HCT116 (cell line): ENCODE results near the gene PDPK1. TPM values are rescaled to one million over a fixed set of nuclear protein-coding genes. Genes with fewer than 3 reads are reported as not detected.

Source experiments
- ATAC-seq: fragments of 200-7000 bp; cut with Tn5 transposase; 2 replicates; pipeline ENCODE4 v1.9.1; 2020; ENCODE audit warnings: mild to moderate bottlenecking, moderate library complexity
- BruUV-seq: library from RNA; stranded (reverse); fragments of 400-500 nt; replicated peaks from 2 replicates; lab custom pipeline; 2021; lab: Mats Ljungman, UMichigan
- CTCF ChIA-PET: fragments of 300-600 bp; sonication (Branson Sonifier 250); formaldehyde crosslinking; loops from one replicate; lab custom pipeline; 2021; ENCODE audit warnings: antibody characterized with exemption; lab: Charles Lee
- POLR2A ChIA-PET: fragments of 300-600, 350-600 bp; sonication (Branson Sonifier 250); formaldehyde crosslinking; loops from one replicate; lab custom pipeline; 2021; ENCODE audit warnings: antibody characterized with exemption; lab: Charles Lee
- RAD21 ChIA-PET, 2 experiments: fragments of 300-600 bp; sonication (Branson Sonifier 250); formaldehyde crosslinking; loops; one replicate each; lab custom pipeline; 2023; ENCODE audit warnings: low total read pairs in 2 of 2; ENCODE audit not compliant: uncharacterized antibody in 2 of 2, unreplicated experiment in 2 of 2, low non-redundant PET in 1 of 2; lab: Charles Lee
- DNase-seq: peaks from one replicate; pipeline ENCODE4 v3.0.0-alpha.2; 2010; ENCODE audit warnings: low read depth, low spot score
- H2AFZ ChIP-seq: fragments of 200-600 bp; shearing (Covaris generic), sonication (generic); 2 replicates; pipeline ENCODE4 v1.6.1; 2017; ENCODE audit warnings: low read depth, mixed run types, mixed read lengths, antibody characterized with exemption, low read length; ENCODE audit not compliant: poor library complexity, severe bottlenecking
- H3K27ac ChIP-seq: 2 replicates; pipeline ENCODE4 v1.5.1; 2012; ENCODE audit warnings: low read depth, low read length
- H3K27me3 ChIP-seq: fragments of 200-600 bp; sonication (generic); 2 replicates; pipeline ENCODE4 v1.6.1; 2016; ENCODE audit warnings: mixed run types, low read length, mixed read lengths; ENCODE audit not compliant: insufficient read depth
- H3K36me3 ChIP-seq, 2 experiments: fragments of 200-500 bp in 1 of 2; fragments of 200-600 bp in 1 of 2; sonication (Bioruptor generic) in 1 of 2; sonication (generic) in 1 of 2; 2 replicates each; pipeline versions ENCODE4 v1.5.1 to v1.6.1; 2014 to 2016; ENCODE audit warnings: low read length in 2 of 2, inconsistent platforms in 1 of 2, mixed read lengths in 1 of 2, mixed run types in 1 of 2; ENCODE audit not compliant: insufficient read depth in 2 of 2, control insufficient read depth in 1 of 2
- H3K4me1 ChIP-seq, 2 experiments: fragments of 200-600 bp in 1 of 2; sonication (generic) in 1 of 2; 2 replicates each; pipeline versions ENCODE4 v1.5.1 to v1.6.1; 2012 to 2017; ENCODE audit warnings: low read length in 2 of 2, inconsistent platforms in 1 of 2, mild to moderate bottlenecking in 1 of 2, mixed read lengths in 1 of 2, mixed run types in 1 of 2, moderate library complexity in 1 of 2; ENCODE audit not compliant: insufficient read depth in 2 of 2, control insufficient read depth in 1 of 2
- H3K4me2 ChIP-seq: fragments of 200-600 bp; sonication (generic); 2 replicates; pipeline ENCODE4 v1.6.1; 2017; ENCODE audit warnings: mixed run types, low read length, mixed read lengths
- H3K4me3 ChIP-seq, 2 experiments: fragments of 200-600 bp in 1 of 2; sonication (generic) in 1 of 2; replicated peaks in 1 of 2; 2 replicates each; pipeline ENCODE4 v1.5.1; 2011 to 2016; ENCODE audit warnings: low read length in 2 of 2, control low read depth in 1 of 2, low read depth in 1 of 2, mild to moderate bottlenecking in 1 of 2, mixed read lengths in 1 of 2, mixed run types in 1 of 2
- H3K79me2 ChIP-seq: fragments of 200-600 bp; sonication (generic); 2 replicates; pipeline ENCODE4 v1.6.1; 2017; ENCODE audit warnings: mild to moderate bottlenecking, mixed run types, low read length, moderate library complexity, mixed read lengths; ENCODE audit not compliant: insufficient read depth
- H3K9ac ChIP-seq: fragments of 200-600 bp; sonication (generic); 2 replicates; pipeline ENCODE4 v1.6.1; 2016; ENCODE audit warnings: low read length, mixed read lengths
- H3K9me2 ChIP-seq: fragments of 200-600 bp; sonication (generic), shearing (Covaris generic); 2 replicates; pipeline ENCODE4 v1.6.1; 2017; ENCODE audit warnings: mixed run types, mild to moderate bottlenecking, moderate library complexity; ENCODE audit not compliant: insufficient read depth
- H3K9me3 ChIP-seq, 2 experiments: fragments of 200-500 bp in 1 of 2; fragments of 200-600 bp in 1 of 2; sonication (Bioruptor generic) in 1 of 2; sonication (generic) in 1 of 2; 2 replicates each; pipeline ENCODE4 v1.6.1; 2014 to 2017; ENCODE audit warnings: low read length in 2 of 2, mixed read lengths in 2 of 2, inconsistent platforms in 1 of 2, low read depth in 1 of 2, mild to moderate bottlenecking in 1 of 2, mixed run types in 1 of 2, moderate library complexity in 1 of 2; ENCODE audit not compliant: control insufficient read depth in 1 of 2, insufficient read depth in 1 of 2
- H4K20me1 ChIP-seq: fragments of 200-600 bp; sonication (generic), shearing (Covaris generic); 2 replicates; pipeline ENCODE4 v1.6.1; 2017; ENCODE audit warnings: mixed run types, mild to moderate bottlenecking, moderate library complexity; ENCODE audit not compliant: insufficient read depth
- ATF3 ChIP-seq: IDR thresholded peaks from 2 replicates; pipeline ENCODE4 v1.6.1; 2012
- CTCF ChIP-seq, 3 experiments: fragments of 200-600 bp in 1 of 3; sonication (generic) in 1 of 3; IDR thresholded peaks in 2 of 3; conservative IDR thresholded peaks in 1 of 3; 2 replicates each; pipeline ENCODE4 v1.5.1; 2012 to 2017; ENCODE audit warnings: low read depth in 2 of 3, low read length in 2 of 3, antibody characterized with exemption in 1 of 3, borderline replicate concordance in 1 of 3, control low read depth in 1 of 3, mild to moderate bottlenecking in 1 of 3, mixed read lengths in 1 of 3, mixed run types in 1 of 3, moderate library complexity in 1 of 3; ENCODE audit not compliant: insufficient read depth in 1 of 3
- ELF1 ChIP-seq: IDR thresholded peaks from 2 replicates; pipeline ENCODE4 v1.6.1; 2012; ENCODE audit warnings: low read depth, borderline replicate concordance
- EZH2phosphoT487 ChIP-seq: fragments of 200-600 bp; IDR thresholded peaks from 2 replicates; pipeline ENCODE4 v1.6.1; 2018; ENCODE audit warnings: antibody characterized with exemption, borderline replicate concordance
- FOSL1 ChIP-seq: IDR thresholded peaks from 2 replicates; pipeline ENCODE4 v1.6.1; 2012; ENCODE audit warnings: low read depth
- JUND ChIP-seq: IDR thresholded peaks from 2 replicates; pipeline ENCODE4 v1.6.1; 2012
- MAX ChIP-seq: IDR thresholded peaks from 2 replicates; pipeline ENCODE4 v1.6.1; 2012
- POLR2A ChIP-seq: IDR thresholded peaks from 2 replicates; pipeline ENCODE4 v1.7.0; 2011; ENCODE audit warnings: borderline replicate concordance; ENCODE audit not compliant: insufficient read depth, insufficient read length; ENCODE audit errors: extremely low read depth
- RAD21 ChIP-seq: IDR thresholded peaks from 2 replicates; pipeline ENCODE4 v1.6.1; 2012; ENCODE audit warnings: low read depth, mild to moderate bottlenecking
- SP1 ChIP-seq: IDR thresholded peaks from 2 replicates; pipeline ENCODE4 v1.6.1; 2012; ENCODE audit warnings: low read depth
- SRF ChIP-seq: IDR thresholded peaks from 2 replicates; pipeline ENCODE4 v1.6.1; 2012; ENCODE audit warnings: low read depth
- ZFX ChIP-seq: fragments of 450-650 bp; IDR thresholded peaks from 2 replicates; pipeline ENCODE4 v1.6.1; 2017
- ZNF274 ChIP-seq: fragments of 200-500 bp; sonication (Bioruptor generic); IDR thresholded peaks from 2 replicates; pipeline ENCODE4 v1.6.1; 2014; ENCODE audit warnings: mild to moderate bottlenecking, low read depth, low read length, inconsistent platforms
- intact Hi-C: fragments of 100-400 bp; cut with micrococcal nuclease; formaldehyde crosslinking; loops from 2 replicates; pipeline ENCODE4 v1.10.0; 2022
- total RNA-seq: library from RNA; stranded (reverse); gene quantifications from one replicate; pipeline ENCODE4 v1.2.1, GENCODE V29; 2021; ENCODE audit not compliant: unreplicated experiment

The PDPK1 gene
- total RNA-seq, 1 experiment from 2014 or later, result 36.1 TPM

GRCh38 chr16:2609827-2610470 is 72.1 kb downstream of the PDPK1 start:
- Histone ChIP-seq H3K9me2 (no peaks in the 10 kb centered on the region), H3K27me3 (no peaks in the 10 kb centered on the region), H2AFZ (no peak overlapping the region), H3K4me1 (peaks cover 0 to 6% of the 10 kb centered on the region in 2 experiments; a peak in 2 of 4 replicates), H4K20me1 (no peaks in the 10 kb centered on the region), H3K4me3 (no peak overlapping the region), H3K4me2 (no peak overlapping the region), H3K9ac (no peak overlapping the region), H3K9me3 (no peaks in the 10 kb centered on the region), H3K27ac (no peak overlapping the region), H3K79me2 (peaks cover 31% of the 10 kb centered on the region), H3K36me3 (peaks cover 4 to 9% of the 10 kb centered on the region in 2 experiments; a peak in 1 of 4 replicates)
- TF ChIP-seq SP1 (no peak), ZFX (no peak), CTCF (IDR thresholded peaks at IDR 0.05 in 2 of 3, conservative IDR thresholded peaks at IDR 0.05 in 1 of 3; ENCODE audit: borderline replicate concordance in 1 of 3, insufficient read depth in 1 of 3, low read depth in 2 of 3, low read length in 2 of 3) (no peak), SRF (no peak), RAD21 (no peak), FOSL1 (no peak), POLR2A (no peak), EZH2phosphoT487 (no peak), JUND (no peak), MAX (no peak), ZNF274 (no peak), ATF3 (no peak), ELF1 (no peak)
- RAD21 ChIA-PET, result no interaction called here
- intact Hi-C loops, result no loop called here
- ATAC-seq (no peak), DNase-seq (no peak)
- no TSS peak for BruUV-seq
- POLR2A ChIA-PET, result no interaction called here
- CTCF ChIA-PET, result no interaction called here
